Measurements from ENCODE around the gene C6orf47.

C6orf47 gene

DNA sequence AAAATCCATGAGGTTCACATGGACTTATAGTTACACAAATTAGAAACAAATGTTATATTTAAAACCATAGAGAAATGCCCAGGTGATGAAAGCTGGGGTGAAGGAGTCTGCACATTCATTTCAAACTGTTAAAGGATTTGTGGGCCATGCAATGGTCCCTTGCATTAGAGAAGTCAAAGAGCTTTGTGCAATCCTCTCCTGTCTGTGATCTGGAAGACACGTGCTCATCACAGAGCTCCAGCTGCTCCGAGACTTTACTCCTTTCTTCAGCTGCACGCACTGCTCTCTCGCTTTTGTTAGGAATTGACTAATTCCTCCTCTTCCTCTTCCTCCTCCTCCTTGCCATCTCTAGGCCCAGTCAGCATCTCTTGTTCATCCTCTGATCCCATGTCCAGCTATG, 49.6 kb downstream of the C6orf47 start:
- DNase-seq (ENCODE audit: low read depth), result no peak
- H3K4me3 ChIP-seq (replicated peaks; ENCODE audit: low read depth, low read length), result no peak overlapping the region
- TF ChIP-seq, protein P1, sequence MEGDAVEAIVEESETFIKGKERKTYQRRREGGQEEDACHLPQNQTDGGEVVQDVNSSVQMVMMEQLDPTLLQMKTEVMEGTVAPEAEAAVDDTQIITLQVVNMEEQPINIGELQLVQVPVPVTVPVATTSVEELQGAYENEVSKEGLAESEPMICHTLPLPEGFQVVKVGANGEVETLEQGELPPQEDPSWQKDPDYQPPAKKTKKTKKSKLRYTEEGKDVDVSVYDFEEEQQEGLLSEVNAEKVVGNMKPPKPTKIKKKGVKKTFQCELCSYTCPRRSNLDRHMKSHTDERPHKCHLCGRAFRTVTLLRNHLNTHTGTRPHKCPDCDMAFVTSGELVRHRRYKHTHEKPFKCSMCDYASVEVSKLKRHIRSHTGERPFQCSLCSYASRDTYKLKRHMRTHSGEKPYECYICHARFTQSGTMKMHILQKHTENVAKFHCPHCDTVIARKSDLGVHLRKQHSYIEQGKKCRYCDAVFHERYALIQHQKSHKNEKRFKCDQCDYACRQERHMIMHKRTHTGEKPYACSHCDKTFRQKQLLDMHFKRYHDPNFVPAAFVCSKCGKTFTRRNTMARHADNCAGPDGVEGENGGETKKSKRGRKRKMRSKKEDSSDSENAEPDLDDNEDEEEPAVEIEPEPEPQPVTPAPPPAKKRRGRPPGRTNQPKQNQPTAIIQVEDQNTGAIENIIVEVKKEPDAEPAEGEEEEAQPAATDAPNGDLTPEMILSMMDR (IDR thresholded peaks at IDR 0.05; ENCODE audit: low read length, missing control alignments), result no peak

DNA sequence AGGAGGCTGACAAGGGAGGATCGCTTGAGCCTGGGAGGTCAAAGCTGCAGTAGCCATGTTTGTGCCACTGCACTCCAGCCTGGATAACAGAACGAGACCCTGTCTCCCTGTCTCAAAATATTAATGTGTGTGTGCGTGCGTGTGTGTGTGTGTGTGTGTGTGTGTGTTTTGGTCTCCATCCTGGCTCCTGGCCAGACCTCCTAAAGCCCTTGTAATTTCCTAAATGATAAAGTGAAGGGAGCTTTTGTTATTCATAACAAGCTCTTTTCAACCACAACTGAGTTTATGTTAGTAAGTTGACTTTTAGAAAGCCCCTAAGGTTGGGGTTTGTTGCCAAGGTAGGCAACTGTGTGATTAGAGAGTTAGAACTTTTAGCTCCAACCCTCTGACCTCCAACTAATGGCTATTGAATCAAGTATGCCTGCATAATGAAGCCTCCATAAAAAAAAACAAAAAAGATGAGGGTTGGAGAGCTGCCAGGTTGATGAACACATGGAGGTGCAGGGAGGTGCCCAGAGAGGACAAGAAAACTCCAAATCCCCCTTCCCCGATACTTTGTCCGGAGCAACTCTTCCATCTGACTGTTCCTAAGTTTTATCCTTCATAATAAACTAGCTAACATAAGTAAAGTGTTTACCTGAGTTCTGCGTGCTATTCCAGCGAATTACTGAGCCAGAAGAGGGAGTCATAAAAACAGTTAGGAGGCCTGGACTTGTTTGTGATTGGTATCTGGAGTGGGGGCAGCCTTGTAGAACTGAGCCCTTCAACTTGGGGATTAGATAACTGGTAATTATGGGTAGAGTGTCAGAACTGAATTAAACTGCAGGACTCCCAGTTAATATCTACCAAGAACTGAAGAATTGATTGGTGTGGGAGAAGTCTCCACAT, 50.8 kb downstream of the C6orf47 start:
- no peak overlapping the region for H3K4me3 ChIP-seq (replicated peaks; ENCODE audit: low read depth, low read length)
- TF ChIP-seq, protein P1 (IDR thresholded peaks at IDR 0.05; ENCODE audit: low read length, missing control alignments), result no peak
- DNase-seq (ENCODE audit: low read depth), result peak; percentile 39

Measured in fibroblast of pulmonary artery (primary cell).